PC-9 (cell line): ENCODE results near the gene CDC27. TPM values are rescaled to one million over a fixed set of nuclear protein-coding genes. Genes with fewer than 3 reads are reported as not detected.

ENCODE experiments used
- BruUV-seq: library from RNA; stranded (reverse); fragments of 400-500 nt; replicated peaks from 2 replicates; lab custom pipeline; 2021; lab: Mats Ljungman, UMichigan
- CTCF ChIA-PET: fragments of 300-600 bp; sonication (Branson Sonifier 250); formaldehyde crosslinking; loops from one replicate; lab custom pipeline; 2022; ENCODE audit warnings: antibody characterized with exemption; lab: Charles Lee
- POLR2A ChIA-PET: fragments of 300-600 bp; sonication (Branson Sonifier 250); formaldehyde crosslinking; loops from one replicate; lab custom pipeline; 2022; ENCODE audit warnings: antibody characterized with exemption; ENCODE audit not compliant: unreplicated experiment; lab: Charles Lee
- DNase-seq, 2 experiments: peaks; one replicate each; pipeline versions ENCODE4 v3.0.0 to v3.0.0-alpha.2; 2015 to 2022; ENCODE audit warnings: mixed read lengths in 1 of 2
- H2AFZ ChIP-seq: fragments of 200-600 bp; sonication (generic); 2 replicates; pipeline ENCODE4 v1.8.1; 2017; ENCODE audit warnings: antibody characterized with exemption
- H3F3A ChIP-seq: fragments of 200-600 bp; sonication (generic); 2 replicates; pipeline ENCODE4 v1.8.1; 2017; ENCODE audit warnings: antibody characterized with exemption, mild to moderate bottlenecking, low read depth; ENCODE audit not compliant: insufficient read depth
- H3K27ac ChIP-seq: fragments of 200-600 bp; sonication (generic); 2 replicates; pipeline ENCODE4 v1.6.1; 2016; ENCODE audit warnings: mixed run types
- H3K27me3 ChIP-seq: fragments of 200-600 bp; sonication (generic); 2 replicates; pipeline ENCODE4 v1.6.1; 2016; ENCODE audit warnings: low read depth, mixed run types; ENCODE audit not compliant: insufficient read depth
- H3K36me3 ChIP-seq: fragments of 200-600 bp; sonication (generic); 2 replicates; pipeline ENCODE4 v1.6.1; 2016; ENCODE audit warnings: low read depth, mixed run types
- H3K4me1 ChIP-seq: fragments of 200-600 bp; sonication (generic); replicated peaks from 2 replicates; pipeline ENCODE4 v1.6.1; 2016; ENCODE audit warnings: mixed run types; ENCODE audit not compliant: insufficient read depth
- H3K4me2 ChIP-seq: fragments of 200-600 bp; sonication (generic); 2 replicates; pipeline ENCODE4 v1.6.1; 2017; ENCODE audit warnings: mixed run types
- H3K4me3 ChIP-seq: fragments of 200-600 bp; sonication (generic); 2 replicates; pipeline ENCODE4 v1.6.1; 2016; ENCODE audit warnings: mixed run types
- H3K79me2 ChIP-seq: fragments of 200-600 bp; sonication (generic); 2 replicates; pipeline ENCODE4 v1.6.1; 2017; ENCODE audit warnings: low read depth, mixed run types
- H3K9me2 ChIP-seq: fragments of 200-600 bp; sonication (generic); 2 replicates; pipeline ENCODE4 v1.8.1; 2017; ENCODE audit warnings: mild to moderate bottlenecking; ENCODE audit not compliant: insufficient read depth
- H3K9me3 ChIP-seq: fragments of 200-600 bp; sonication (generic); 2 replicates; pipeline ENCODE4 v1.8.1; 2016; ENCODE audit warnings: low read depth; ENCODE audit not compliant: insufficient read depth
- H4K20me1 ChIP-seq: fragments of 200-600 bp; sonication (generic); 2 replicates; pipeline ENCODE4 v1.8.1; 2017; ENCODE audit not compliant: insufficient read depth
- EZH2 ChIP-seq: fragments of 200-600 bp; sonication (generic); IDR thresholded peaks from 2 replicates; pipeline ENCODE4 v1.8.0; 2017; ENCODE audit warnings: antibody characterized with exemption, low read depth
- intact Hi-C: fragments of 100-400 bp; cut with micrococcal nuclease; formaldehyde crosslinking; loops from one replicate; pipeline ENCODE4 v1.10.0; 2022; ENCODE audit not compliant: unreplicated experiment
- total RNA-seq: library from RNA; stranded (reverse); gene quantifications from 2 replicates; pipeline ENCODE4 v1.2.3, GENCODE V29; 2021
- TF ChIP-seq, protein P1 (sequence below): fragments of 200-600 bp; sonication (generic); conservative IDR thresholded peaks from 2 replicates; pipeline ENCODE4 v1.6.1; 2017; ENCODE audit warnings: mixed run types, antibody characterized with exemption, mild to moderate bottlenecking, moderate library complexity

Gene CDC27
- total RNA-seq, 1 experiment from 2014 or later = 94.3 TPM

GRCh38 chr17:47201166-47201565, 12.1 kb upstream of the CDC27 start:
- no TSS peak for BruUV-seq
- ChIA-PET POLR2A (no interaction called here), CTCF (no interaction called here)

GRCh38 chr17:47200325-47200664, 11.2 kb upstream of the CDC27 start:
- no TSS peak for BruUV-seq
- Histone ChIP-seq H3K9me2 (no peaks in the 10 kb centered on the region), H3F3A (peaks cover 11% of the 10 kb centered on the region; the same call in 1 of the 2 replicates), H3K36me3 (no peaks in the 10 kb centered on the region), H3K79me2 (no peaks in the 10 kb centered on the region), H2AFZ (no peak overlapping the region), H4K20me1 (no peaks in the 10 kb centered on the region), H3K9me3 (no peaks in the 10 kb centered on the region), H3K4me3 (no peak overlapping the region), H3K27ac (no peak overlapping the region), H3K4me2 (no peak overlapping the region), H3K27me3 (no peaks in the 10 kb centered on the region), H3K4me1 (peaks cover 13% of the 10 kb centered on the region)
- TF ChIP-seq, protein P1, sequence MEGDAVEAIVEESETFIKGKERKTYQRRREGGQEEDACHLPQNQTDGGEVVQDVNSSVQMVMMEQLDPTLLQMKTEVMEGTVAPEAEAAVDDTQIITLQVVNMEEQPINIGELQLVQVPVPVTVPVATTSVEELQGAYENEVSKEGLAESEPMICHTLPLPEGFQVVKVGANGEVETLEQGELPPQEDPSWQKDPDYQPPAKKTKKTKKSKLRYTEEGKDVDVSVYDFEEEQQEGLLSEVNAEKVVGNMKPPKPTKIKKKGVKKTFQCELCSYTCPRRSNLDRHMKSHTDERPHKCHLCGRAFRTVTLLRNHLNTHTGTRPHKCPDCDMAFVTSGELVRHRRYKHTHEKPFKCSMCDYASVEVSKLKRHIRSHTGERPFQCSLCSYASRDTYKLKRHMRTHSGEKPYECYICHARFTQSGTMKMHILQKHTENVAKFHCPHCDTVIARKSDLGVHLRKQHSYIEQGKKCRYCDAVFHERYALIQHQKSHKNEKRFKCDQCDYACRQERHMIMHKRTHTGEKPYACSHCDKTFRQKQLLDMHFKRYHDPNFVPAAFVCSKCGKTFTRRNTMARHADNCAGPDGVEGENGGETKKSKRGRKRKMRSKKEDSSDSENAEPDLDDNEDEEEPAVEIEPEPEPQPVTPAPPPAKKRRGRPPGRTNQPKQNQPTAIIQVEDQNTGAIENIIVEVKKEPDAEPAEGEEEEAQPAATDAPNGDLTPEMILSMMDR = no peak
- no peak for TF ChIP-seq EZH2
- no peak for DNase-seq
- intact Hi-C loops = no loop called here
- CTCF ChIA-PET = no interaction called here
- POLR2A ChIA-PET = no interaction called here

More at GRCh38 chr17:47201166-47201565, 12.1 kb upstream of the CDC27 start:
- H3K36me3 ChIP-seq = no peaks in the 10 kb centered on the region
- no peak for DNase-seq
- H3K79me2 ChIP-seq = no peaks in the 10 kb centered on the region
- no peak overlapping the region for H3K4me3 ChIP-seq
- H3K9me3 ChIP-seq = no peaks in the 10 kb centered on the region
- no peak overlapping the region for H2AFZ ChIP-seq
- no peaks in the 10 kb centered on the region for H4K20me1 ChIP-seq
- H3F3A ChIP-seq = peaks cover 17% of the 10 kb centered on the region
- no peak overlapping the region for H3K27ac ChIP-seq
- TF ChIP-seq, protein P1 = no peak
- no peak for TF ChIP-seq EZH2
- peaks cover 22% of the 10 kb centered on the region for H3K4me1 ChIP-seq
- no peak overlapping the region for H3K4me2 ChIP-seq
- no peaks in the 10 kb centered on the region for H3K9me2 ChIP-seq
- intact Hi-C loops = no loop called here
- no peaks in the 10 kb centered on the region for H3K27me3 ChIP-seq

GRCh38 chr17:47199627-47200324, 10.7 kb upstream of the CDC27 start:
- BruUV-seq = no TSS peak

More at GRCh38 chr17:47199627-47200324, 10.7 kb upstream of the CDC27 start:
- Histone ChIP-seq H3K9me2 (no peaks in the 10 kb centered on the region), H3K9me3 (no peaks in the 10 kb centered on the region), H3K4me3 (no peak overlapping the region), H3K4me2 (no peak overlapping the region), H3F3A (peaks cover 5% of the 10 kb centered on the region; the same call in 1 of the 2 replicates), H3K79me2 (no peaks in the 10 kb centered on the region), H2AFZ (no peak overlapping the region), H3K27me3 (no peaks in the 10 kb centered on the region), H3K36me3 (no peaks in the 10 kb centered on the region), H4K20me1 (no peaks in the 10 kb centered on the region), H3K4me1 (peaks cover 8% of the 10 kb centered on the region), H3K27ac (no peak overlapping the region)
- DNase-seq = no peak
- CTCF ChIA-PET = no interaction called here
- intact Hi-C loops = no loop called here
- POLR2A ChIA-PET = no interaction called here
- TF ChIP-seq, protein P1 = no peak
- TF ChIP-seq EZH2 = no peak
